ENCODE results near the gene ERP27.
A peak's percentile ranks its signal among the peaks of the same experiment; 100 is the strongest.

DNA sequence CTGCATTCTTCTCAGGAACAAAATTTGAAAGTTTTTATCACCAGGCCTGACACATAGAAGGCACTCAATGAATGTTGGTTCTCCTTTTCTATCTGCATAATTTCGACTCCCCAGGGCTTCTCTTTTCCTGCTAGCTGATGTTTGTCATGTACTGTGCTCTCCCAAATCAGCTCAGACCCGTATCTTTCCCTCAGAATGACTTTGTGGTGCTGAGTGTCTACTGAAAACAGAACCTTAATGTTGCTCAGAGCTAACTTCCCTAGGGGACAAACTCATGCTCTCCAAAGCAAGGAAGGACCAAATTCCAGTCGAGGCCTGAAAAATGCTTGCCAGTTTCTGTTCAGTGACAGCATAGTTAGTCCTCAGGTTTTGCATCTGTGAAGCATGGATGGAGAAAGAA, 21.1 kb upstream of the ERP27 start:
- TF ChIP-seq, protein P1, sequence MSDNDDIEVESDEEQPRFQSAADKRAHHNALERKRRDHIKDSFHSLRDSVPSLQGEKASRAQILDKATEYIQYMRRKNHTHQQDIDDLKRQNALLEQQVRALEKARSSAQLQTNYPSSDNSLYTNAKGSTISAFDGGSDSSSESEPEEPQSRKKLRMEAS (IDR thresholded peaks at IDR 0.05; ENCODE audit: low read depth) = peak; percentile 18; the same call in 1 of the 2 replicates
- TF ChIP-seq, protein P2, sequence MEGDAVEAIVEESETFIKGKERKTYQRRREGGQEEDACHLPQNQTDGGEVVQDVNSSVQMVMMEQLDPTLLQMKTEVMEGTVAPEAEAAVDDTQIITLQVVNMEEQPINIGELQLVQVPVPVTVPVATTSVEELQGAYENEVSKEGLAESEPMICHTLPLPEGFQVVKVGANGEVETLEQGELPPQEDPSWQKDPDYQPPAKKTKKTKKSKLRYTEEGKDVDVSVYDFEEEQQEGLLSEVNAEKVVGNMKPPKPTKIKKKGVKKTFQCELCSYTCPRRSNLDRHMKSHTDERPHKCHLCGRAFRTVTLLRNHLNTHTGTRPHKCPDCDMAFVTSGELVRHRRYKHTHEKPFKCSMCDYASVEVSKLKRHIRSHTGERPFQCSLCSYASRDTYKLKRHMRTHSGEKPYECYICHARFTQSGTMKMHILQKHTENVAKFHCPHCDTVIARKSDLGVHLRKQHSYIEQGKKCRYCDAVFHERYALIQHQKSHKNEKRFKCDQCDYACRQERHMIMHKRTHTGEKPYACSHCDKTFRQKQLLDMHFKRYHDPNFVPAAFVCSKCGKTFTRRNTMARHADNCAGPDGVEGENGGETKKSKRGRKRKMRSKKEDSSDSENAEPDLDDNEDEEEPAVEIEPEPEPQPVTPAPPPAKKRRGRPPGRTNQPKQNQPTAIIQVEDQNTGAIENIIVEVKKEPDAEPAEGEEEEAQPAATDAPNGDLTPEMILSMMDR (IDR thresholded peaks at IDR 0.05) = no peak
- TF ChIP-seq GABPA (IDR thresholded peaks at IDR 0.05; ENCODE audit: low read depth) = no peak
